Astrocyte of the cerebellum (primary cell): ENCODE results near the gene CDK14.
"Not testable (repeated sequence)": the region's sequence is repeated elsewhere in the genome, so short reads cannot be mapped to it uniquely, and the experiment has no call there.

Experiments used
- DNase-seq: peaks from one replicate; pipeline ENCODE4 v3.0.0-alpha.2; 2011; ENCODE audit warnings: low read depth
- H3K4me3 ChIP-seq: 2 replicates; pipeline ENCODE4 v1.5.1; 2011; ENCODE audit warnings: mild to moderate bottlenecking, low read depth, low read length, moderate library complexity
- in situ Hi-C: cut with HindIII; loops from 2 replicates; pipeline ENCODE4 v1.10.0; 2017; ENCODE audit warnings: low sequenced_read_pairs
- TF ChIP-seq, protein P1 (sequence below): IDR thresholded peaks from 2 replicates; pipeline ENCODE4 v1.5.1; 2012; ENCODE audit warnings: low read length, low read depth, moderate library complexity, mild to moderate bottlenecking; ENCODE audit errors: missing control alignments

Gene CDK14

DNA sequence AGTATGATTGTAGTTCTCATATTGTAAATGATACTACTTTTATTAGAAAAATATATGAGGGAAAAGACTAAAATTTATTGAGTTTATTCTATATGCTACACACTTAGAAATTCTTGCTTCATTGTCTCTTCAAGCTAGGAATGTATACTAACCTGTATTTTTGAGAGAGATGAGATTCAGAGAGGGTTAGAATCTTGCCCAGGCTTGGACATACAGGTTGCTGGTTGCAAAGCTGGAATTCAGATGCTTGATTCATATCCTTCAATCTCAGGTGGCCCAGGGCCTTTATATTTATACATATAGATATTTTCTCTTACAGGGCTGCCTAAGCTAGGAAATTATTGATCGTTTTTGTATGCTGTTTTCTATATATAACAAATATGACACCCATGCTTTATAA, 324.2 kb downstream of the CDK14 start:
- TF ChIP-seq, protein P1, sequence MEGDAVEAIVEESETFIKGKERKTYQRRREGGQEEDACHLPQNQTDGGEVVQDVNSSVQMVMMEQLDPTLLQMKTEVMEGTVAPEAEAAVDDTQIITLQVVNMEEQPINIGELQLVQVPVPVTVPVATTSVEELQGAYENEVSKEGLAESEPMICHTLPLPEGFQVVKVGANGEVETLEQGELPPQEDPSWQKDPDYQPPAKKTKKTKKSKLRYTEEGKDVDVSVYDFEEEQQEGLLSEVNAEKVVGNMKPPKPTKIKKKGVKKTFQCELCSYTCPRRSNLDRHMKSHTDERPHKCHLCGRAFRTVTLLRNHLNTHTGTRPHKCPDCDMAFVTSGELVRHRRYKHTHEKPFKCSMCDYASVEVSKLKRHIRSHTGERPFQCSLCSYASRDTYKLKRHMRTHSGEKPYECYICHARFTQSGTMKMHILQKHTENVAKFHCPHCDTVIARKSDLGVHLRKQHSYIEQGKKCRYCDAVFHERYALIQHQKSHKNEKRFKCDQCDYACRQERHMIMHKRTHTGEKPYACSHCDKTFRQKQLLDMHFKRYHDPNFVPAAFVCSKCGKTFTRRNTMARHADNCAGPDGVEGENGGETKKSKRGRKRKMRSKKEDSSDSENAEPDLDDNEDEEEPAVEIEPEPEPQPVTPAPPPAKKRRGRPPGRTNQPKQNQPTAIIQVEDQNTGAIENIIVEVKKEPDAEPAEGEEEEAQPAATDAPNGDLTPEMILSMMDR, result no peak
- H3K4me3 ChIP-seq, result no peak overlapping the region
- in situ Hi-C loops, result no loop called here
- DNase-seq, result no peak

DNA sequence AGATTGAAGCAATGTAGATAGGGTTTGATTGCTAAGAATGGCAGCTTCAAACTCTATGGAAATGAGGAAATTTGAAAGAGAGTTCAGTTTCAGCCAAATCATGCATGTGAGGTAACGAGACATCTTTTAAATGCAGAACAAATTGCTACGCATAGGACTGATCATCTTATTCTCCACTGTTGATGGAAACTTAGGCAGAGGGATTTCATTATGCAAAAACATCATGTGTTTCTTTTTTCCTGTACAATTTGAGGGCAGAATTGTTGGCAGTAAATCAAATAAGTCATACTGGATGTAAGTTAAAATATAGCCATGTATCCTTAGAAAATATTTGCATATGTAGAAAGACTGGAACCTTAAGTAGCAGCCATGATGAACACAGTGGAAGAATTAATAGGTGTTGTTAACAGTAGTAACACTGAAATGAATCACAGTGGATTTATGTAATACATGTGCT, 327.4 kb downstream of the CDK14 start:
- no peak overlapping the region for H3K4me3 ChIP-seq
- TF ChIP-seq, protein P1, result no peak
- no peak for DNase-seq
- in situ Hi-C loops, result no loop called here

DNA sequence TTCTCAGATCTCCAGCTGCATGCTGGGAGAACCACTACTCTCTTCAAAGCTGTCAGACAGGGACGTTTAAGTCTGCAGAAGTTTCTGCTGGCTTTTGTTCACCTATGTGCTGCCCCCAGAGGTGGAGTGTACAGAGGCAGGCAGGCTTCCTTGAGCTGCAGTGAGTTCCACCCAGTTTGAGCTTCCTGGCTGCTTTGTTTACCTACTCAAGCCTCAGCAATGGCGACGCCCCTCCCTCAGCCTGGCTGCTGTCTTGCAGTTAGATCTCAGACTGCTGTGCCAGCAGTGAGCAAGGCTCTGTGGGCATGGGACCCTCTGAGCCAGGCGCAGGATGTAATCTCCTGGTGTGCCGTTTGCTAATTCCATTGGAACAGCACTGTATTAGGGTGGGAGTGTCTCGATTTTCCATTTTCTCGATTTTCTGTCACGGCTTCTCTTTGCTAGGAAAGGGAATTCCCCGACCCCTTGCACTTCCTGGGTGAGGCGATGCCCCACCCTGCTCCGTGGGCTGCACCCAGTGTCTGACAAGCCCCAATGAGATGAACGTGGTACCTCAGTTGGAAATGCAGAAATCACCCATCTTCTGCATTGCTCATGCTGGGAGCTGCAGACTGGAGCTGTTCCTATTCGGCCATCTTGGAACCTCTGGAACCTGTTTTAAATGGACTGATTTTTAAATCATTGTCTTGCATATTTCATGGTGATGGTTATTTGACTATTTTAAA, 332.7 kb downstream of the CDK14 start:
- in situ Hi-C loops, H3K4me3 ChIP-seq, DNase-seq: not testable (repeated sequence)

DNA sequence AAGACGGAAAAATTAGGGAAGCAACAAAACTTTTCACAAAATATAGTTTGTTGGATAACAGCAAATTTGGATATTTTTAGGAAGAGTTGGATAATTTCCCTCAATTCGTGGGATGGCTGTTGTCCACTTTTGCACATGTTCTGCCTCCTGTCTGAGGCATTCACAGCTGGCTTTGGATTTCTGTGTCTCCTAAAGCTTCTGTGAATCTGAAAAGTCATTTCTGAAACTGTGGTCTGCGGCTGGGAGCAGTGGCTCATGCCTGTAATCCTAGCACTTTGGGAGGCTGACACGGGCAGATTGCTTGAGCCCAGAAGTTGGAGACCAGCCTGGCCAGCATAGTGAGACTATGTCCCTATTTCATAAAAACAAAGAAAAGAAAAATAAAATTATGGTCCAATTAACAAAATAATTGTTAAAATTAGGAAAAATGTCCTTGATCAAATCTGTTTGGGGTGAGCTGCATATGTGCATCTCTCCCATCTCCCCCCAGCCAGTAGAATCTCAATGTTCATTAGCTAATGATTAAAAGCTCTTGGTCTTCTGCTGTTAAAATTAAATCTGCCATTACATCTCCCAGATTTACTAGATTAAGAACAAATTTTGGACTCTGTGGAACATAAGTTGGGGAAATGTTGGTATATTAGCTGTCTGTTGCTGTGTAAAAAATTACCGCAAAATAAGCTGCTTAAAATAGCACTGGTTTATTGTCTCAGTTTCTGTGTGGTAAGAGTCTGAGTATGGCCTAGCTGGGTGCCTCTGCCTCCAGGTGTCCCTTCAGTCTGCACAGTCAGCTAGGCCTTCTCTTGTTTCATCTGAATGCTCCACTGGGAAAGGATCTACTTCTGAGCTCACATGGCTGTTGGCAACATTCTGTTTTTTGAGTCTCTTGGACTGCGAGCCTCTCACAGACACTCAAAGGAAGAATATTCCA, 336.1 kb downstream of the CDK14 start:
- DNase-seq, result no peak
- in situ Hi-C loops, result no loop called here

DNA sequence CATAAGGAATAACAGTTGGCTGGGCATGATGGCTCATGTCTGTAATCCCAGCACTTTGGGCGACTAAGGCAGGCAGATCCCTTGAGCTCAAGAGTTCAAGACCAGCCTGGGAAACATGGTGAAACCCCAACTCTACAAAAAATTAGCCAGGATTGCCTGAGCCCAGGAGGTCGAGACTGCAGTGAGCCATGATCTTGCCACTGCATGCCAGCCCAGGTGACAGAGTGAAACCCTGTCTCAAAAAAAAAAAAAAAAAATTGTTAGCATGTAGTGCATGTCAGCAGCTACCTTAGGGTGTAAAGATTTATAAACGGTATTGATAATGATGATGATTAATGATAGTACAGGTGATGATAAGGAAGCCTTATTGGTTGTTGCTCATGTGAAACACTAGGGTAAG, 336.9 kb downstream of the CDK14 start:
- no peak overlapping the region for H3K4me3 ChIP-seq
- DNase-seq, result no peak
- in situ Hi-C loops, result no loop called here
- TF ChIP-seq, protein P1, result no peak

More for the DNA sequence above, 336.1 kb downstream of the CDK14 start:
- H3K4me3 ChIP-seq, result no peak overlapping the region
- TF ChIP-seq, protein P1, result no peak

DNA sequence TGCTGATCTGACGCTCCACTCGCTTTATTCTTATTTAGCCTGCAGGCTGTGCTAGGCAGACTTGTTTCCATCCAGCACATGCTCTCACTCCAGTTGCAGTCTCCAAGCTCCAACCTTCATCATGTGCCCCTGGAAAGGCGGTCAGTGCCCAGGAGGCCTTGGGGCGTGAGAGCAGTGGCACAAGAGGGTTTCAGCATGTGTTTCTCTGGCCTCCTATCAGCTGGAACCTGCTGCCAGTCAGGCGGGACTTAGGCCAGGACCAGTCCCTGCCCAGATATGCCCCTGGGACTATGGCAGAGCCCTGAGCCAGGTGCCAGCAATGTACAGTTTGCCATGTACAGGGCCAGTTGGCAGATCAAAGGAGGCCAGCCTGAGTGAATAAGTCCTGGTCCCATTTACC, 337.9 kb downstream of the CDK14 start:
- in situ Hi-C loops, result no loop called here
- DNase-seq, result no peak
- H3K4me3 ChIP-seq, result no peak overlapping the region
- TF ChIP-seq, protein P1, result no peak

DNA sequence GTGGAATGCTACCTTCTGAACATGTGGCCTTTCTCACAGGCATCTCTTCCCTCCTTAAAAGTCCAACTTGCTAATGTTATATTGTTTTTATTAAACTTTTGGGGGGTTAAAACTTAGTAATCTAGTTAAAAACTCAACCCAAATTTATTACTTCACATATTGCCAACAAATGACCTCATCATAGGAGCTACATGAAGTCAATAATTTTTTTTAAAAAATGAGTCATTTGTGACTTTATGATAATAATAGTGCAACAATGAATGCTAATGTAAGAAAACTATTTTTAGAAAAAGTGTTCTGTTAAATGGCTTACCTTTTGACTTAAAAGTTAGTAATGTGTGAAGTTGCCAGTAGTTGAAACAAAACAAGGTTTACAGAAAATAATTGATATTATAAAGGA, 342.2 kb downstream of the CDK14 start:
- in situ Hi-C loops, result no loop called here
- no peak overlapping the region for H3K4me3 ChIP-seq
- DNase-seq, result no peak
- TF ChIP-seq, protein P1, result no peak
